HCT116 (cell line): Measurements from ENCODE around the gene ADAMTS20. TPM values are rescaled to one million over a fixed set of nuclear protein-coding genes. Genes with fewer than 3 reads are reported as not detected.

Experiments used
- ATAC-seq: fragments of 200-7000 bp; cut with Tn5 transposase; 2 replicates; pipeline ENCODE4 v1.9.1; 2020; ENCODE audit warnings: mild to moderate bottlenecking, moderate library complexity
- BruUV-seq: library from RNA; stranded (reverse); fragments of 400-500 nt; replicated peaks from 2 replicates; lab custom pipeline; 2021; lab: Mats Ljungman, UMichigan
- CTCF ChIA-PET: fragments of 300-600 bp; sonication (Branson Sonifier 250); formaldehyde crosslinking; loops from one replicate; lab custom pipeline; 2021; ENCODE audit warnings: antibody characterized with exemption; lab: Charles Lee
- POLR2A ChIA-PET: fragments of 300-600, 350-600 bp; sonication (Branson Sonifier 250); formaldehyde crosslinking; loops from one replicate; lab custom pipeline; 2021; ENCODE audit warnings: antibody characterized with exemption; lab: Charles Lee
- RAD21 ChIA-PET, 2 experiments: fragments of 300-600 bp; sonication (Branson Sonifier 250); formaldehyde crosslinking; loops; one replicate each; lab custom pipeline; 2023; ENCODE audit warnings: low total read pairs in 2 of 2; ENCODE audit not compliant: uncharacterized antibody in 2 of 2, unreplicated experiment in 2 of 2, low non-redundant PET in 1 of 2; lab: Charles Lee
- DNase-seq: peaks from one replicate; pipeline ENCODE4 v3.0.0-alpha.2; 2010; ENCODE audit warnings: low read depth, low spot score
- H2AFZ ChIP-seq: fragments of 200-600 bp; shearing (Covaris generic), sonication (generic); 2 replicates; pipeline ENCODE4 v1.6.1; 2017; ENCODE audit warnings: low read depth, mixed run types, mixed read lengths, antibody characterized with exemption, low read length; ENCODE audit not compliant: poor library complexity, severe bottlenecking
- H3K27ac ChIP-seq: 2 replicates; pipeline ENCODE4 v1.5.1; 2012; ENCODE audit warnings: low read depth, low read length
- H3K27me3 ChIP-seq: fragments of 200-600 bp; sonication (generic); 2 replicates; pipeline ENCODE4 v1.6.1; 2016; ENCODE audit warnings: mixed run types, low read length, mixed read lengths; ENCODE audit not compliant: insufficient read depth
- H3K36me3 ChIP-seq, 2 experiments: fragments of 200-500 bp in 1 of 2; fragments of 200-600 bp in 1 of 2; sonication (Bioruptor generic) in 1 of 2; sonication (generic) in 1 of 2; 2 replicates each; pipeline versions ENCODE4 v1.5.1 to v1.6.1; 2014 to 2016; ENCODE audit warnings: low read length in 2 of 2, inconsistent platforms in 1 of 2, mixed read lengths in 1 of 2, mixed run types in 1 of 2; ENCODE audit not compliant: insufficient read depth in 2 of 2, control insufficient read depth in 1 of 2
- H3K4me1 ChIP-seq, 2 experiments: fragments of 200-600 bp in 1 of 2; sonication (generic) in 1 of 2; 2 replicates each; pipeline versions ENCODE4 v1.5.1 to v1.6.1; 2012 to 2017; ENCODE audit warnings: low read length in 2 of 2, inconsistent platforms in 1 of 2, mild to moderate bottlenecking in 1 of 2, mixed read lengths in 1 of 2, mixed run types in 1 of 2, moderate library complexity in 1 of 2; ENCODE audit not compliant: insufficient read depth in 2 of 2, control insufficient read depth in 1 of 2
- H3K4me2 ChIP-seq: fragments of 200-600 bp; sonication (generic); 2 replicates; pipeline ENCODE4 v1.6.1; 2017; ENCODE audit warnings: mixed run types, low read length, mixed read lengths
- H3K4me3 ChIP-seq, 2 experiments: fragments of 200-600 bp in 1 of 2; sonication (generic) in 1 of 2; replicated peaks in 1 of 2; 2 replicates each; pipeline ENCODE4 v1.5.1; 2011 to 2016; ENCODE audit warnings: low read length in 2 of 2, control low read depth in 1 of 2, low read depth in 1 of 2, mild to moderate bottlenecking in 1 of 2, mixed read lengths in 1 of 2, mixed run types in 1 of 2
- H3K79me2 ChIP-seq: fragments of 200-600 bp; sonication (generic); 2 replicates; pipeline ENCODE4 v1.6.1; 2017; ENCODE audit warnings: mild to moderate bottlenecking, mixed run types, low read length, moderate library complexity, mixed read lengths; ENCODE audit not compliant: insufficient read depth
- H3K9ac ChIP-seq: fragments of 200-600 bp; sonication (generic); 2 replicates; pipeline ENCODE4 v1.6.1; 2016; ENCODE audit warnings: low read length, mixed read lengths
- H3K9me2 ChIP-seq: fragments of 200-600 bp; sonication (generic), shearing (Covaris generic); 2 replicates; pipeline ENCODE4 v1.6.1; 2017; ENCODE audit warnings: mixed run types, mild to moderate bottlenecking, moderate library complexity; ENCODE audit not compliant: insufficient read depth
- H3K9me3 ChIP-seq, 2 experiments: fragments of 200-500 bp in 1 of 2; fragments of 200-600 bp in 1 of 2; sonication (Bioruptor generic) in 1 of 2; sonication (generic) in 1 of 2; 2 replicates each; pipeline ENCODE4 v1.6.1; 2014 to 2017; ENCODE audit warnings: low read length in 2 of 2, mixed read lengths in 2 of 2, inconsistent platforms in 1 of 2, low read depth in 1 of 2, mild to moderate bottlenecking in 1 of 2, mixed run types in 1 of 2, moderate library complexity in 1 of 2; ENCODE audit not compliant: control insufficient read depth in 1 of 2, insufficient read depth in 1 of 2
- H4K20me1 ChIP-seq: fragments of 200-600 bp; sonication (generic), shearing (Covaris generic); 2 replicates; pipeline ENCODE4 v1.6.1; 2017; ENCODE audit warnings: mixed run types, mild to moderate bottlenecking, moderate library complexity; ENCODE audit not compliant: insufficient read depth
- CBX3 ChIP-seq: IDR thresholded peaks from 2 replicates; pipeline ENCODE4 v1.6.1; 2012; ENCODE audit warnings: low read depth
- CEBPB ChIP-seq: IDR thresholded peaks from 2 replicates; pipeline ENCODE4 v1.6.1; 2012; ENCODE audit warnings: low read depth
- ELF1 ChIP-seq: IDR thresholded peaks from 2 replicates; pipeline ENCODE4 v1.6.1; 2012; ENCODE audit warnings: low read depth, borderline replicate concordance
- EZH2 ChIP-seq: fragments of 200-600 bp; sonication (generic); IDR thresholded peaks from 2 replicates; pipeline ENCODE4 v1.6.1; 2017; ENCODE audit warnings: antibody characterized with exemption, mixed run types
- FOSL1 ChIP-seq: IDR thresholded peaks from 2 replicates; pipeline ENCODE4 v1.6.1; 2012; ENCODE audit warnings: low read depth
- RAD21 ChIP-seq: IDR thresholded peaks from 2 replicates; pipeline ENCODE4 v1.6.1; 2012; ENCODE audit warnings: low read depth, mild to moderate bottlenecking
- REST ChIP-seq: IDR thresholded peaks from 2 replicates; pipeline ENCODE4 v1.6.1; 2012; ENCODE audit warnings: low read depth
- SIN3A ChIP-seq: IDR thresholded peaks from 2 replicates; pipeline ENCODE4 v1.6.1; 2012; ENCODE audit warnings: low read depth
- YY1 ChIP-seq: IDR thresholded peaks from 2 replicates; pipeline ENCODE4 v1.6.1; 2011; ENCODE audit warnings: low read length, low read depth, moderate library complexity, mild to moderate bottlenecking; ENCODE audit not compliant: insufficient replicate concordance; ENCODE audit errors: extremely low read depth
- ZFX ChIP-seq: fragments of 450-650 bp; IDR thresholded peaks from 2 replicates; pipeline ENCODE4 v1.6.1; 2017
- intact Hi-C: fragments of 100-400 bp; cut with micrococcal nuclease; formaldehyde crosslinking; loops from 2 replicates; pipeline ENCODE4 v1.10.0; 2022
- total RNA-seq: library from RNA; stranded (reverse); gene quantifications from one replicate; pipeline ENCODE4 v1.2.1, GENCODE V29; 2021; ENCODE audit not compliant: unreplicated experiment

ADAMTS20 gene
- total RNA-seq, 1 experiment from 2014 or later, result not detected

DNA sequence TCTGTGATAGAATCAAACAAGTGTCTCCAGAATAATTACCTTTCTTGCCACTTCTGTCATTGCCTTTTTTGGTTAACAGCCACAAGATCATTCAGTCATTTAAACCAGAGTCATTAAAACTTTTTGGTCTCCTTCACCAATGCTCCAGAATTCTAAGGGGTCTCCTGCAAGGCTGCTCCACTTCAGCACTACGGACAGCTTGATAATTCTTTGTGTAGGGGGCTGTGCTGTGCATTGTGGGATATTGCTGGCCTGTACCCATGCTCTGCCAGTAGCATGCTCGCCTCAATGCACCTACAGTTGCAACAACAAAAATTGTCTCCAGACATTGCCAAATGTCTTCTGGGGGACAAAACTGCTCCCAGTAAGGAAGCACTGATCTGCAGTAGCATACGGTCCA, 7.3 kb downstream of the ADAMTS20 start:
- no peak for TF ChIP-seq FOSL1
- TF ChIP-seq CEBPB, result no peak
- TF ChIP-seq REST, result peak; percentile 17; the same call in 1 of the 2 replicates
- TF ChIP-seq RAD21, result no peak
- Histone ChIP-seq H3K4me3 (no peak overlapping the region), H3K79me2 (no peaks in the 10 kb centered on the region), H3K9me3 (no peaks in the 10 kb centered on the region), H3K9ac (no peak overlapping the region), H3K27ac (no peak overlapping the region), H3K9me2 (no peaks in the 10 kb centered on the region), H3K27me3 (no peaks in the 10 kb centered on the region), H3K36me3 (no peaks in the 10 kb centered on the region), H3K4me1 (no peaks in the 10 kb centered on the region), H2AFZ (no peak overlapping the region), H3K4me2 (no peak overlapping the region), H4K20me1 (no peaks in the 10 kb centered on the region)
- ChIA-PET RAD21 (no interaction called here), CTCF (no interaction called here), POLR2A (no interaction called here)
- no peak for DNase-seq
- no peak for ATAC-seq
- intact Hi-C loops, result no loop called here
- no TSS peak for BruUV-seq

GRCh38 chr12:43540470-43540869, 11.5 kb downstream of the ADAMTS20 start:
- Histone ChIP-seq H3K27me3 (no peaks in the 10 kb centered on the region), H3K9ac (no peak overlapping the region), H3K4me3 (no peak overlapping the region), H3K36me3 (no peaks in the 10 kb centered on the region), H3K9me3 (no peaks in the 10 kb centered on the region), H3K4me2 (no peak overlapping the region), H3K27ac (no peak overlapping the region), H3K4me1 (no peaks in the 10 kb centered on the region), H3K79me2 (no peaks in the 10 kb centered on the region), H3K9me2 (no peaks in the 10 kb centered on the region), H4K20me1 (no peaks in the 10 kb centered on the region), H2AFZ (no peak overlapping the region)
- intact Hi-C loops, result no loop called here
- TF ChIP-seq RAD21 (no peak), YY1 (no peak), FOSL1 (no peak), REST (no peak), ZFX (no peak), CBX3 (no peak), ELF1 (no peak), CEBPB (no peak), SIN3A (no peak), EZH2 (no peak)
- no TSS peak for BruUV-seq
- DNase-seq (no peak), ATAC-seq (no peak)
- ChIA-PET POLR2A (no interaction called here), CTCF (no interaction called here), RAD21 (no interaction called here)
